HepG2 (cell line): ENCODE results near the gene AFDN.

Experiments
- EP300 ChIP-seq, 3 experiments: sonication (generic) in 1 of 3; formaldehyde crosslinking in 1 of 3; IDR thresholded peaks; 2 replicates each; pipeline versions ENCODE4 v1.5.1 to v1.6.1; 2011 to 2020; ENCODE audit warnings: low read depth in 2 of 3, low read length in 2 of 3, borderline replicate concordance in 1 of 3, improper control_type of control experiment in 1 of 3, mild to moderate bottlenecking in 1 of 3, missing genetic modification reagents in 1 of 3, moderate library complexity in 1 of 3
- NBN ChIP-seq: fragments of 450-650 bp; conservative IDR thresholded peaks from 2 replicates; pipeline ENCODE4 v1.6.1; 2017
- ZNF362 ChIP-seq: sonication (generic); formaldehyde crosslinking; IDR thresholded peaks from 2 replicates; pipeline ENCODE4 v1.4.0; 2020; ENCODE audit warnings: missing genetic modification reagents, mild to moderate bottlenecking, borderline replicate concordance
- TF ChIP-seq, protein P1 (sequence below): sonication (generic); formaldehyde crosslinking; IDR thresholded peaks from 2 replicates; pipeline ENCODE4 v1.5.0; 2020; ENCODE audit warnings: mild to moderate bottlenecking, missing genetic modification reagents, borderline replicate concordance
- TF ChIP-seq, protein P2 (sequence below): sonication (generic); formaldehyde crosslinking; IDR thresholded peaks from 2 replicates; pipeline ENCODE4 v1.5.0; 2020; ENCODE audit warnings: mild to moderate bottlenecking, missing genetic modification reagents, moderate library complexity

GRCh38 chr6:167937948-167938911 lies 111.5 kb downstream of the AFDN start:
- TF ChIP-seq, protein P1, sequence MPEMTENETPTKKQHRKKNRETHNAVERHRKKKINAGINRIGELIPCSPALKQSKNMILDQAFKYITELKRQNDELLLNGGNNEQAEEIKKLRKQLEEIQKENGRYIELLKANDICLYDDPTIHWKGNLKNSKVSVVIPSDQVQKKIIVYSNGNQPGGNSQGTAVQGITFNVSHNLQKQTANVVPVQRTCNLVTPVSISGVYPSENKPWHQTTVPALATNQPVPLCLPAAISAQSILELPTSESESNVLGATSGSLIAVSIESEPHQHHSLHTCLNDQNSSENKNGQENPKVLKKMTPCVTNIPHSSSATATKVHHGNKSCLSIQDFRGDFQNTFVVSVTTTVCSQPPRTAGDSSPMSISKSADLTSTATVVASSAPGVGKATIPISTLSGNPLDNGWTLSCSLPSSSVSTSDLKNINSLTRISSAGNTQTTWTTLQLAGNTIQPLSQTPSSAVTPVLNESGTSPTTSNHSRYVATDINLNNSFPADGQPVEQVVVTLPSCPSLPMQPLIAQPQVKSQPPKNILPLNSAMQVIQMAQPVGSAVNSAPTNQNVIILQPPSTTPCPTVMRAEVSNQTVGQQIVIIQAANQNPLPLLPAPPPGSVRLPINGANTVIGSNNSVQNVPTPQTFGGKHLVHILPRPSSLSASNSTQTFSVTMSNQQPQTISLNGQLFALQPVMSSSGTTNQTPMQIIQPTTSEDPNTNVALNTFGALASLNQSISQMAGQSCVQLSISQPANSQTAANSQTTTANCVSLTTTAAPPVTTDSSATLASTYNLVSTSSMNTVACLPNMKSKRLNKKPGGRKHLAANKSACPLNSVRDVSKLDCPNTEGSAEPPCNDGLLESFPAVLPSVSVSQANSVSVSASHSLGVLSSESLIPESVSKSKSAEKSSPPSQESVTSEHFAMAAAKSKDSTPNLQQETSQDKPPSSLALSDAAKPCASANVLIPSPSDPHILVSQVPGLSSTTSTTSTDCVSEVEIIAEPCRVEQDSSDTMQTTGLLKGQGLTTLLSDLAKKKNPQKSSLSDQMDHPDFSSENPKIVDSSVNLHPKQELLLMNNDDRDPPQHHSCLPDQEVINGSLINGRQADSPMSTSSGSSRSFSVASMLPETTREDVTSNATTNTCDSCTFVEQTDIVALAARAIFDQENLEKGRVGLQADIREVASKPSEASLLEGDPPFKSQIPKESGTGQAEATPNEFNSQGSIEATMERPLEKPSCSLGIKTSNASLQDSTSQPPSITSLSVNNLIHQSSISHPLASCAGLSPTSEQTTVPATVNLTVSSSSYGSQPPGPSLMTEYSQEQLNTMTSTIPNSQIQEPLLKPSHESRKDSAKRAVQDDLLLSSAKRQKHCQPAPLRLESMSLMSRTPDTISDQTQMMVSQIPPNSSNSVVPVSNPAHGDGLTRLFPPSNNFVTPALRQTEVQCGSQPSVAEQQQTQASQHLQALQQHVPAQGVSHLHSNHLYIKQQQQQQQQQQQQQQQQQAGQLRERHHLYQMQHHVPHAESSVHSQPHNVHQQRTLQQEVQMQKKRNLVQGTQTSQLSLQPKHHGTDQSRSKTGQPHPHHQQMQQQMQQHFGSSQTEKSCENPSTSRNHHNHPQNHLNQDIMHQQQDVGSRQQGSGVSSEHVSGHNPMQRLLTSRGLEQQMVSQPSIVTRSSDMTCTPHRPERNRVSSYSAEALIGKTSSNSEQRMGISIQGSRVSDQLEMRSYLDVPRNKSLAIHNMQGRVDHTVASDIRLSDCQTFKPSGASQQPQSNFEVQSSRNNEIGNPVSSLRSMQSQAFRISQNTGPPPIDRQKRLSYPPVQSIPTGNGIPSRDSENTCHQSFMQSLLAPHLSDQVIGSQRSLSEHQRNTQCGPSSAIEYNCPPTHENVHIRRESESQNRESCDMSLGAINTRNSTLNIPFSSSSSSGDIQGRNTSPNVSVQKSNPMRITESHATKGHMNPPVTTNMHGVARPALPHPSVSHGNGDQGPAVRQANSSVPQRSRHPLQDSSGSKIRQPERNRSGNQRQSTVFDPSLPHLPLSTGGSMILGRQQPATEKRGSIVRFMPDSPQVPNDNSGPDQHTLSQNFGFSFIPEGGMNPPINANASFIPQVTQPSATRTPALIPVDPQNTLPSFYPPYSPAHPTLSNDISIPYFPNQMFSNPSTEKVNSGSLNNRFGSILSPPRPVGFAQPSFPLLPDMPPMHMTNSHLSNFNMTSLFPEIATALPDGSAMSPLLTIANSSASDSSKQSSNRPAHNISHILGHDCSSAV (CRISPR knock-in tag), result no peak
- no peak for TF ChIP-seq NBN
- TF ChIP-seq EP300 (IDR thresholded peaks at IDR 0.05; ENCODE audit: low read depth in 2 of 2, low read length in 2 of 2), result no peak
- TF ChIP-seq EP300 (CRISPR knock-in tag; IDR thresholded peaks at IDR 0.05; ENCODE audit: borderline replicate concordance), result no peak
- TF ChIP-seq, protein P2, sequence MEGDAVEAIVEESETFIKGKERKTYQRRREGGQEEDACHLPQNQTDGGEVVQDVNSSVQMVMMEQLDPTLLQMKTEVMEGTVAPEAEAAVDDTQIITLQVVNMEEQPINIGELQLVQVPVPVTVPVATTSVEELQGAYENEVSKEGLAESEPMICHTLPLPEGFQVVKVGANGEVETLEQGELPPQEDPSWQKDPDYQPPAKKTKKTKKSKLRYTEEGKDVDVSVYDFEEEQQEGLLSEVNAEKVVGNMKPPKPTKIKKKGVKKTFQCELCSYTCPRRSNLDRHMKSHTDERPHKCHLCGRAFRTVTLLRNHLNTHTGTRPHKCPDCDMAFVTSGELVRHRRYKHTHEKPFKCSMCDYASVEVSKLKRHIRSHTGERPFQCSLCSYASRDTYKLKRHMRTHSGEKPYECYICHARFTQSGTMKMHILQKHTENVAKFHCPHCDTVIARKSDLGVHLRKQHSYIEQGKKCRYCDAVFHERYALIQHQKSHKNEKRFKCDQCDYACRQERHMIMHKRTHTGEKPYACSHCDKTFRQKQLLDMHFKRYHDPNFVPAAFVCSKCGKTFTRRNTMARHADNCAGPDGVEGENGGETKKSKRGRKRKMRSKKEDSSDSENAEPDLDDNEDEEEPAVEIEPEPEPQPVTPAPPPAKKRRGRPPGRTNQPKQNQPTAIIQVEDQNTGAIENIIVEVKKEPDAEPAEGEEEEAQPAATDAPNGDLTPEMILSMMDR, result no peak
- no peak for TF ChIP-seq ZNF362
